ENCODE data around the gene HSPE1.
"Not testable (repeated sequence)": the region's sequence is repeated elsewhere in the genome, so short reads cannot be mapped to it uniquely, and the experiment has no call there.

HSPE1 gene

DNA sequence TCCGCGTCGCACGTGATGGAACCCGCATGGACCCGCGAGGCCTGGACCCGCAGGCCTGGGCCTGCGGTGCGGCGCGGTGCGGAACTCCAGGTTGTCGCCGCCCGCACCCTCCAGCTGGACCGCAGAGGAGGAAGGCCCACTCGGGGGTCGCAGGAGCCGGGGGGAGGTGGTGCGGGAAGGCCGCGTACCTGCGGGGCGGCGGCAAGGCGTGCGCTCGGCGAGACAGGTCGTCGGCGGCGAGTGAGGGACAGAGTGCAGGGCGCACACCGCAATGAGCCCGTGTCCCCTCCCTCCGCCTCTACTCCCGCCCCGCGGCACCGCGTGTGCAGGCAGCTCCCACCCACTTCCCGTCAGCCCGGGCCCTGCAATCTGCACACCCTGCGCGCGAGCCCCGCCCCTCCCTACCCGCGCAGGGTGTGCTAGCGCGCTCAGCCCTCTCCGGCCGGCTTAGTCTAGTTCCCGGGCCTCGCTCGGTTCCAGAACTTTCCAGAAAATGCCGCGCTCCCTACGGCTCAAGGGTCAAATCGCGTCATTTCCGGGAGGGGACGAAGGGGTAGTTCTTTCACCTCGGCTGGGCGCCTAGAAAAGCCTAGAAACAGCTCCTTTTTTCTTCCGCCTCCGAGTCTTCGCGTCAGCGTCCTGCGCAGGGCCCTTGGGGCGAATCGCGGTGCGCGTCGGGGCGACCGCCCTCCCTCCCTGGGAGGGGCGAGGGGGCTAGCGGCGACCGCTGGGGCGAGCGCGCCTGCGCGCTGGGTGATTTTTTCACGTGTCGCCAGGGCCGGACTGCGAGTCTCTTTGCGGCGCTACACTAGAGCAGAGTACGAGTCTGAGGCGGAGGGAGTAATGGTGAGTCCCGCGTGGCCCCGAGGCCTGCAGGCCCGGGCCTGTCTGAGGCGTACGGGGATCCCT, at the start of gene HSPE1, which contains the start of gene HSPD1:
TSS of gene HSPE1 (plus strand) at position 786 of the 909 bp plus-strand sequence. CDS start at position 844, 58 bp downstream.
TSS of gene HSPD1 (minus strand) at position 247 of the 909 bp plus-strand sequence. CDS start 992 bp downstream, outside the sequence.
- DNase-seq (ENCODE audit: low read depth): peak; percentile 96

DNA sequence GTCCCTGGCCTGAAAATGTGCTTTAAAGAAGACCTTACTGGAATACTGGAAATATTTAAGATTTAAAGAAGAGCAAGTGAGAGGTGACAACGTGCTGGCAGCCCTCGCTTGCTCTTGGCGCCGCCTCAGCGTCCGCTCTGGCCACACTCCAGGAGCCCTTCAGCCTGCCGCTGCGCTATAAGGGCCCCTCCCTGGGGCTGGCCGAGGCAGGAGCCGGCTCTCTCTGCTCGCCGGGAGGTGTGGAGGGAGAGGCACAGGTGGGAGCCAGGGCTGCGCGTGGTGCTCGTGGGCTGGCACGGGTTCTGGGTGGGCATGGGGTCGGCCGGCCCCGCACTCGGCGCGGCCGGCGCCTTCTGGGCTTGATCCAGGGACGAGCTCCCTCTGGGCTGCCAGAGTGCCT, 49.7 kb upstream of the HSPE1 start:
- DNase-seq (ENCODE audit: low read depth): no peak

DNA sequence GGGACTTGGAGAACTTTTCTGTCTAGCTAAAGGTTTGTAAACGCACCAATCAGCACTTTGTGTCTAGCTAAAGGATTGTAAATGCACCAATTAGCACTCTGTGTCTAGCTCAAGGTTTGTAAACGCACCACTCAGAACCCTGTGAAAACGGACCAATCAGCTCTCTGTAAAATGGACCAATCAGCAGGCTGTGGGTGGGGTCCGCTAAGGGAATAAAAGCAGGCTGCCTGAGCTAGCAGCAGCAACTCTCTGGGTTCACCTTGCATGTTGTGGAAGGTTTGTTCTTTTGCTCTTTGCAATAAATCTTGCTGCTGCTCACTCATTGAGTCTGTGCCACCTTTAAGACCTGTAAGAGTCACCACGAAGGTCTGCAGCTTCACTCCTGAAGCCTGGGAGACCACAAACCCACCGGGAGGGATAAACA, 49.2 kb upstream of the HSPE1 start:
- DNase-seq (ENCODE audit: low read depth): not testable (repeated sequence)

DNA sequence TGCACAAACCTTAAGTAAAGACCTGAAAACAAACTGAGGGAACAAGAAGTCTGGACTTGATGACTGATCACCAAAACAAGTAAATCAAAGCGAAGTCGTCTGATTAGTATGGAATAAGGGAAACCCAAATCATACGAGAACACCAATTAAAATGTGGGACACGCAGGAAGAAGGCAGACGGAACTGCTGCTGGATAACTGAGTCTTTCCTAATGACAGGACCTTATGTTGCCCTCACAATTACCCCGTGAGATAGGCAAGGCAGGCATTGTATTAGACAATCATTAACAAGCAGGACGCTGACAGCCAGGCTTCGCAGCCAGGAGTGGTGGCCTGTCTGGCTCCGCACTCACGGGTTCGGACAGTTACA, 47.4 kb upstream of the HSPE1 start:
- DNase-seq (ENCODE audit: low read depth): no peak

DNA sequence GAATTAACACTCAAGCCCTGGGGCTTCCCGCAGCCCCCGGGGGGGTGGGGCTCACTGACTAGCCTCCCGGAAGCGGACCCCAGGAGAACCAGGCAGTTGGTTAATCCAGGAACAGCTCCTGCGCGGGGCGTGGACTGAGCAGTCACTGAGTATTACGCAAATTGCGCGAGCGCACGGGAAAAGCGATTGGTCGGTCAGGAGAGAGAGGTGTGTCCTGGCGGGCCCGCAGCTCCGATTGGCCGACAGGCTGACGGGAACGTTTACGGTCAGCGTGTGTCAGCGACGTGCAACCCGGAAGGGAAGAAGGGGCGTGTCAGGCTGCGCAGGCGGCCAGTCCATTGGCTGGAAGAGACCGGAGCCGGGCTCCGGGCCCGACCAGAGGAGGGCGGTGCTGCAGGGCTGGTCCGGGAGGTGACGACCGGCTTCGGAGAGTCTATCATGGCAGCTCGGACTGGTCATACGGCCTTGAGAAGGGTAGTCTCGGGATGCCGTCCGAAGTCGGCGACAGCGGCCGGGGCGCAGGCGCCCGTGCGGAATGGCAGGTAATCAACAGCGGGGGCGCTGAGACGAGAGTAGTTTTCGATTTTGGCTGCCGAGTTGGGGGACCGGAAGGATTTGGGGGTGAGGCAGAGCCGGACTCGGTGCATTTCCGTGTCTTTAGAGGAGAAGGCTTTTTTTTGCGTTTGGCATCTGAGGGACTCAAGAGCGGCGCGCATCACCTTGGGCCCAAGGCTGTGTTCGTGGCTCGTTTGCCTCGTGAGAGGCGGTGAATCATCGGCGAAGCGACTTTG, 46.9 kb upstream of the HSPE1 start, which contains the start of gene COQ10B:
TSS of gene COQ10B (plus strand) at position 430 of the 791 bp plus-strand sequence. CDS start at position 439, 9 bp downstream.
- peak; percentile 97 for DNase-seq (ENCODE audit: low read depth)

DNA sequence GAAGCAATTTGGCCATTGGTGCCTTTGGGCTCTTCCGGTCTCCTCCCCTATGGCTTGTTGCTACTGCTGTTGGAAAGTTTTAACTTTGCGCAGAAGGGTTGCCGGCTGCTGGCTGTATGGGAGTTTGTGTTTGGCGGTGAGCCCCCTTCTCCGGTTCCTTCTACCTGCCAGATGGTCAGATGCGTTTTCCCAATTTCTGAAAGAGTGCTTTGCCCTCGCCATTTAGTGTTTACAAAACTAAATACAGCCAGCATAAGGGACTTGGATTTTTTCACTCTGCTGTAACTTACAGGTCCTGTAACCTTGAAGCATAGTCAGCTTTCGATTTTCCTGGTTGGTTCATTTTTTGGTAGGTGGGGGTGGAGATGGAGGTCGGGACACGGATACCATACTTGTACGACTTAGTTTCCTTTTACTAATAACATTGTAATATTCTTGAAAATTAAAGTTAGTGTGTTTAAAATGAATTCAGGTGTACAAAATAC, 46.2 kb upstream of the HSPE1 start:
- no peak for DNase-seq (ENCODE audit: low read depth)

DNA sequence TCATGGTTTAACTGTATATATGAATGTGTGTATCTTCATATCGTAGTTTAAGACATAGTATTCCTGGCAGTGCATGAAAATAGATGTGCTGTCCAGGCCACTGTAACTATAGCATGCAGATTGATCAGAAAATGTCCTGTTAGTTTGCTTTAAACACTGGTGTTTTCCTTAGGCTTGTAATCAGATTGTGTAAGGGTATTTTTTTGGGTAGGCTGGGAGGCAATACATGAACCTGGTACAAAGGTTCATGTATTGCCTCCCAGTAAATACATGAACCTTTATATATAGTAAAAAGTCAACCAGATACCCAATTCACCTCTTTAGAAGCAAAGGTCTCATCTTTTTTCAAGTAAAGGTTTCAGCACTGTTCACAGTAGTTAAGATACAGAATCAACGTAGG, 45.3 kb upstream of the HSPE1 start:
- no peak for DNase-seq (ENCODE audit: low read depth)

DNA sequence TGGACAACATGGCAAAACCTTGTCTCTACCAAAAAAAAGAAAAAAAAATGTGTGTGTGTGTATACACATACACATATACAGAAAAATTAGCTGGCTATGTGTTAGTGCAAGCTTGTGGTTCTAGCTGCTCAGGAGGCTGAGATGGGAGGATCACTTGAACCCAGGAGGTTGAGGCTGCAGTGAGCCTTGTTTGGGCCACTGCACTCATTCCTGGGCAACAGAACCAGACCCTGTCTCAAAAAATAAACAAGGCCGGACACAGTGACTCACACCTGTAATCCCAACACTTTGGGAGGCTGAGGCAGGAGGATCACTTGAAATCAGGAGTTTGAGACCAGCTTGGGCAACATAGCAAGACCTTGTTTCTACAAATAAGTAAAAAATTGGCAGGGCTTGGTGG, 44.8 kb upstream of the HSPE1 start:
- no peak for DNase-seq (ENCODE audit: low read depth)

DNA sequence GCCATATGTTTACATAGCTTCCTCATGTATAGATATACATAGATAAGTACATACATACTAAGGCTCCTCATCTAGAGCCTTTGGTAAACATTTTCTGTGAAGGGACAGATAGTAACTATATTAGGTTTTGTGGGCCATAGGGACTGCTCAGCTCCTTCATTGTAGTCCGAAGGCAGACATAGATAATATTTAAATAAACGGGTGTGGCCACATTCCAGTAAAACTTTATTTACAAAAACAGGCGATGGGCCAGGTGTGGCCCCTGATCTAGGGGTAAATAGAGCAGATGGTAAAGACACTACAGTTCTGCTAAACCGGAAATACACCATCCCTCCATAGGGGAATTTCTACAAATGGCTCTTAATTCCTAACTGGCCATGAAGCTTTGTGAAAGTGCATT, 39.5 kb upstream of the HSPE1 start:
- no peak for DNase-seq (ENCODE audit: low read depth)

DNA sequence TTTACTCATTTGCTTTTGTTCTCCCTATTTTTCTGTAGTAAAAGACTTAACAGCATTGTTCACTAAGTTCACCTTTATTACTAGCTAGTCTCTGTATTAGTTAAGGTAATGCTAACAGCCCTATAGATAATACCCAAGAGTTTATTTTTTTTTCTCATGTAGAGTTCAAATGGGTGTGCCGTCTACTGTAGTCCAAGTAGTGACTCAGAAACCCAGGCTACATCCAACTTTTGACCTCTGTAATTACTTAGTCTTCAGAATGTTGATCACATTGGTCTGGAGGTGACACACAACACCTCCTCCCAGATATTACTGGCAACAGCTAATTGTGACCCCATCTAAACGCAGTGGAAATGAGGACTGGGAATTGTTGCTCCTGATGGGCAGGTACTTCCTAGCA, 39.1 kb upstream of the HSPE1 start:
- DNase-seq (ENCODE audit: low read depth): no peak

DNA sequence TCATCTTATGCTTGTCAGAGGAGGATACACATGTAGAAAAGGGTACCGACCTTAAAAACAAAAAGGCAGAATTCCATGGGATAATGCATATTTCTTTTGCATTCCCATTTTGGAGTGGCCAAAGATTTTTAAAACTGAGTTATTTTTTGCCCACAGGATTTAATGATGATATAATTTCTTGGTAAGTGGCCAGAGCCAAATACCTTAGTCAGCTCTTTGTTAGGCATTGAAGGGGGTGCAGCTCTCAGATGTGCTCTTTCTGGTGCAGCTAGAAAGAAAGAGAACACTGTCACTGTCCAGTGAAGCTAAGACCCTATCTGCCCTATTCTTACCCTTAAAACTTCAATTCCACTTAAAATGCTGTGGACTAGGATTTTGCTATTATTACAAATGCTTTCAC, 36.0 kb upstream of the HSPE1 start:
- DNase-seq (ENCODE audit: low read depth): no peak

DNA sequence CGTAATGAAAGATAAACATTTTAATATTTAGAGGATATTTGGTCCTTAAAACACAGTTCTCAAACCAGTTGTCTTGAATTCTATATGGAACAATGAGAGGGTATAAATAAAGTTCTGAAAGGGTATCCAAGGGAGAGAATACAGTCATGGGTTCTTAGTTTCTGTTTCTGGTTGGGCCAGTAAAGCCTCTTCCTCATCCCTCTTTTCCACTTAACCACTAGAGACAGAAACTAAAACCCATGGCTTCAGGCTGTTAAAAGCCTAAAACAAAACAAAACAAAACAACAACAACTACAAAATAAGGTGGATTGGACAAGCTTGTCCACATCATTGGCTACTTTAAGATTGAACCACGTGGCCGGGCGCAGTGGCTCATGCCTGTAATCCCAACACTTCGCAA, 28.0 kb upstream of the HSPE1 start:
- DNase-seq (ENCODE audit: low read depth): no peak

DNA sequence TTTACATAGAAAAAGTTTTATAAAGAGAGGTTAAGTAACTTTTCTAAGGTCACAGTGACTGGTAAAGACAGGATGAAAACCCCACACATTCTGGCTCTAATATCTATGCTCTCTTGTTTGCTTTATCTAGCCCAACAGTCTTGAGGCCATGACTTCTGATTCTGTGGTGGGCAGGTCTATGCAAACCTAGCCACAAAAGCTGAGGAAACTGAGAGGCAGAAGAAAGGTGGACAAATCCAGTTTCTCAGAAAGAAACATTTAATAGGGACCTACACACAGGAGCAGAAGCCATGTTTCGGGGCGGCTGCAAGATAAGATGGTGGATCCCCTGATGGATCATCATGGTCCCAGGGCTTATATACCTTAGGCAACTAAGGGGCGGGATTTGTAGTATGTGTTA, 22.4 kb upstream of the HSPE1 start:
- no peak for DNase-seq (ENCODE audit: low read depth)

DNA sequence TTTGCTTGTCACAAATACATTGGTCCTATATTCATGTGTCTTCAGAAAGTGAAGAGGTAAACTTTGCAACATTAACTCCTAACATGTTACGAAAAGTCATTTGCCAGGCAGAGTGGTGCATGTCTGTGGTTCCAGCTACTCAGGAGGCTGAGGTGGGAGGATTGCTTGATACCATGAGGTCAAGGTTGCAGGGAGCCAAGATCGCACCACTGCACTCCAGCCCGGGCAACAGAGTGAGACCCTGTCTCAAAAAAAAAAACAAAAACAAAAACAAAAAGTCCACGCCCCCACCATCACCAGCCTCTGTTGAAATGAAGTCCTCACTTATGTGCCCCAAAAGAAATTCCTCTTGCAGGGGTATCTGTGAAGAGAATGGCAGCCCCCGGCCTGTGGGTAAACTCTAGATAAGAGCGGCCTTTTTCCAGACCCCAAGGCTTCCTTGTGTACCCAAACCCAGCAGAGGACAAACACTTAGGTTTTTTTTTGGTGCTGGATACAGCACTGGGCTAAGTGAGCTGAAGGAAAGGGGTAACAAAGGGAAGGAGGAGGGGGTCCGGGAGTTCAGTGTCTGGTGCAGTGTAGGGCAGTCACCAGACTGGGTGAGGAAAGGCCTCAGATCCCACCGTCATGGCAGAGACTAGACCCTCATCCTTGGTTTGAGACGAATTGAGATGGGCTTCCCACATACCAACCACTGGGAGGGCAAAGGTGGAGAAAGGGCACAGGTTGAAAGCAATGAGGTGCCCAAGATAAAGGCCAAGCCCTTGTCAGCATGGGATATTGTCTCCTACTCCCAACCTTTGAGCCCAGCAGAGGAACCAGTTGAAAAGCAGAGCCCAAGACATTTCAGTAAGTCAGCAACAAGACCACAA, 19.8 kb upstream of the HSPE1 start:
- no peak for DNase-seq (ENCODE audit: low read depth)

DNA sequence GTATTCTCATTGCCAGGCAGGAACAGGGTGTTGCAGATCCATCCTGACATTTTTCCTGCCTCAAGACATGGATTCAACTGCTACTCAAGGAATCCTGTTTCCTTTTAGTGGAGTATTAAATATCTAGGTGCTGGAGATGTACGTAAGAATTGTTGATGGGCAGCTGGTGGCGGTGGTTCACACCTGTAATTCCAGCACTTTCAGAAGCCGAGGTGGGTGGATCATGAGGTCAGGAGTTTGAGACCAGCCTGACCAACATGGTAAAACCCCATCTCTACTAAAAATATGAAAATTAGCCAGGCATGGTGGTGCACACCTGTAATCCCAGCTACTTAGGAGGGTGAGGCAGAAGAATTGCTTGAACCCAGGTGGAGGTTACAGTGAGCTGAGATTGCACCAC, 15.9 kb upstream of the HSPE1 start:
- not testable (repeated sequence) for DNase-seq (ENCODE audit: low read depth)

DNA sequence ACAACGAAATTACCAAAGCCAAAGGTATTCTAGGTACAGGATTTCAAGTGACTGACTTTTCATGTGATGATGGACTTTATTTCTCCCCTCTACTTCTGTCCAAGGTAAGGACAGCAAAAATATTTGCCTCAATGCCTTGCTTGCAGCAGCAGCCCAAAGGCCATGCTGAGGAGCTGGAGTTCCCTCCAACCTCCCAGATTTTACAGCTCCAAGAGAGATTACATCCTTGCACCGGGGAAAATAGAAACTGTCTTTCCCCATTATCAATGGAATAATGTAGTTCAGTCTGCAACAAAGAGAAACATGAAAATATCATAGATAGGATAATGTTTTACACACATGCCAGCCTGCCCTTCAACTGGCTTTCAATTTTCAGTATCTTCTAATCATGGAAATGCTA, 14.0 kb upstream of the HSPE1 start:
- DNase-seq (ENCODE audit: low read depth): no peak

DNA sequence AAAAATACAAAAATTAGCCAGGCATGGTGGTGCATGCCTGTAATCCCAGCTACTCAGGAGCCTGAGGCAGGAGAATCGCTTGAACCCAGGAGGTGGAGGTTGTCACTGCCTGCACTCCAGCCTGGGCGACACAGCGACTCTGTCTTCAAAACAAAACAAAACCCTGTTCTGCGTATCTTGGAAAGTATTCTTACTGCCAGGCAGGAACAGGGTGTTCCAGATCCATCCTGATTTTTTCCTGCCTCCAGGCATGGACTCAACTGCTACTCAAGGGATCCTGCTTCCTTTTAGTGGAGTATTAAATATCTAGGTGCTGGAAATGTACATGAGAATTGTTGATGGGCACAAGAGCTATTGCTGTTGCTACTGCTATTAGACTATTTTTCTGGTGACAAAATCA, 12.8 kb upstream of the HSPE1 start:
- DNase-seq (ENCODE audit: low read depth): no peak

DNA sequence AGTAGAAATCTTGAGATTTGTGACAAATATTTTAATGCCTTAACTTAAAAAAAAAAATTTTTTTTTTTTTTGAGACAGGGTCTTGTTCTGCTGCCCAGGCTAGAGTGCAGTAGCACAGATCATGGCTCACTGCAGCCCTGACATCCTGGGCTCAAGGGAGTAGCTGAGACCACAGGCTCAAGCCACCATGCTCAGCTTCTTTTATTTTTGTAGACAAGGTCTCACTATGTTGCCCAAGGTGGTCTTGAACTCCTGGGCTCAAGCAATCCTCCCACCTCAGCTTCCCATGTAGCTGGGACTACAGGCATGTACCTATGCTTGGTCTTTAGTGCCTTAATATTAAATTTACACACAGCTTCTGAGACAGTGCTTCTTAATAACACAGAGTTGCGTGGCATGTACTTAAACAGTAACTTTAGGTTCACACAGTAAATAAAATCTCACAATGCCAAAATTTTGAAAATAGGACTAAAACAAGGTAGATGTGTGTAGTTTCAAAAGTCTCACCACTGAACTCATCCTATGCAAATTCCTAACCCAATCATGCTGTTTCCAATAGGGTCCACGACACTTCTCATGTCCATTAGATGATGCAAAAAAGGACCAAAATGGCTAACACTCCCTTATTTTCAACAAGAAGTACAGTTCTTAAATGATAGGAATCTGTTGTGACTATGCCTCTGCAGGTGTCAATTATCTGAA, 4.6 kb upstream of the HSPE1 start:
- DNase-seq (ENCODE audit: low read depth): no peak

DNA sequence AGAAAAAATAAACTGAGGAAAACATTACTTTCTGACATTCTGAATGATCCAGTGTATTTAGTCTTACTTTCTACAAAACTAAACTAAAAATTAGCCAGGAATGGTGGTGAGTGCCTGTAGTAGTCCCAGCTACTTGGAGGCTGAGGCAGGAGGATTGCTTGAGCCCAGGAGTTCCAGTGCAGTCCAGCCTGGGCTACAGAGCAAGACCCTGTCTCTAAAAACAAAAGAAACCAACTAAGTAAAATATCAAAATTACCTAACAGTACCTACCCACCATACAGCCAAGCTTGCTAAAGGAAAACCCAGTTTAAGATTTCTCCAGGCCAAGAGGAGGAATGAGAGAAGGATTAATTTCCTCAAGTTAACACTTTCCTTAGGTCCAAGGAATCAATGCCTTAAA, 3.5 kb upstream of the HSPE1 start:
- DNase-seq (ENCODE audit: low read depth): no peak

DNA sequence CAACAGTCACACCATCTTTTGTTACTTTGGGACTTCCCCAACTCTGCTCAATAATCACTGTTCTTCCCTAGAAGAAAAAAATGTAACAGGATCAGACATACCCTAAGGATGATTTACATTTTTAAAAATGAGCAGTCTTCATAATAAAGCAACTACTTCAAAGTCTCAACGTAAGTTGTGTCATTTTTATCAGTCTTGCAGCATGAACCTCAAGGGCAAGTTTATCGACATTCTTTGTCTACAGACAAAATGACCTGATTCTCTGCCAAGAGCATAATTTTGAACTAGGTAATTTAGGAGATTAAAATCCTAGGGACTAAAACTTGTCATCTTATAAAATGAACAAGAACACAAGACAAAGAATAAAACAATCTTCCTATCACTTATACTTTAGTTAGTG, 2.9 kb upstream of the HSPE1 start:
- no peak for DNase-seq (ENCODE audit: low read depth)

DNA sequence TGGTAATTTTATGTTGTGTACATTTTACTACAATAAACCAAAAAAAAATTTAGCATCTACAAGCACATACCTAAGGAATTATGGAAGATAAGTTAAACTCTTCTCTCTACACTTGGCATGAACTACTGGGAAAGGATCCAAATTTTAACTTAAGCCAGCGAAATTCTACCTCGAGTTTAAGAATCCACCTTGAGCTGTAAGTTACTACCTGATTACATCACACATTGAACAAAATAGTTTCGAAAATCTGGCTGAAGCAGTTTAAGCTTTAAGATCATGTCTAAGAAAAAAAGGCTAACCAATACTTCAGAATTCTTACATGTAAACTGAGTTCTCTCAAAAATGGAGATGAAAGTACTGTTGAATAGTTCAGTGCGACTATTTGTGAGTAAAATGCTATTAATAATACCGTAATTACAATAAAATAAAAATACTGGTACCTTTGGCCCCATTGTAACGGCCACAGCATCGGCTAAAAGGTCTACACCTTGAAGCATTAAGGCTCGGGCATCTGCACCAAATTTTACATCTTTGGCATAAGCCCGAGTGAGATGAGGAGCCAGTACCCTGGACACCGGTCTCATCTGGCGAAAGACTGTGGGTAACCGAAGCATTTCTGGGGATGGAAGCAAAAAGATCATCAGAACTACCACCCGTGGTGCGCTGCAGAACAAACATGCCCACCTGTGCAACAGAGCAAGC, 1.8 kb upstream of the HSPE1 start:
- no peak for DNase-seq (ENCODE audit: low read depth)

Measured in activated gamma-delta T cell treated with anti-CD3 and anti-CD28 coated beads, Interleukin-2, amount 50 U/mL, for 16 hours (primary cell).